AML-193 (cell line): ENCODE data around the gene PPP1R12A.

Source experiments
- DNase-seq, 2 experiments: peaks; one replicate each; lab custom pipeline; 2025; lab: John Stamatoyannopoulos, UW

PPP1R12A gene

DNA sequence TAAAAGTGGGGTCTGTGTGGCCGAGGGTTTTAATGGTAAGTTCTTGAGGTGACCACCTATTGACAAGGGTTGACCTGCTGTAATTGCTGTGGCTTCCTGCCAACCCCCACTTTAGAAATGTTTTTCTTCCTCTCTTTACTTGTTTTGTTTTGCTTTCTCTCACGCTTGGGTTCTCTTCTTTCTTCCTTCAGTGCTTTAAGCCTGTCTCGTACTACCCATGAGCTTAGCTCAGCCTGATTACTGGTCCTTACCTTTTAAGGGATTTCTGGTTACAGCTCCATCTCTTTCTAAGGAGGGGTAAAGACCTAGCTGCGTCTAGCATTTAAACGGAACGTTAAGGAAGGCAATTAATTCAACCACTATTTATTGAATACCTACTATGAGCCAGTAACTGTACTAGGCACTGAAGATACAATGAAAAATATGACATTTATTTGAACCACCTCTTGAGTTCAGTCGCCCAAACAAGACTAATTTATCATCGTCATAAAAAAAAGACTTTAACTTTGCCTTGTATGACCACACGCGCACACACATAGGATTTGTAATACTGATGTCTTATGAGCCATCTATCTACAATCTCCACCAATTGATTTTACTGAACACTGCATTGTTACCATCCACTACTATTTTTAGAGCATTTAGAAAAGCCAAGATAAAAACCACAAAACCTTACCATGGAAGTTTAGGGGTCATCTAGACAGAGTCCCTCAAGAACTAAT lies 888 bp upstream of the PPP1R12A start:
- peak in 1 of 2 experiments; percentile 45 for DNase-seq

DNA sequence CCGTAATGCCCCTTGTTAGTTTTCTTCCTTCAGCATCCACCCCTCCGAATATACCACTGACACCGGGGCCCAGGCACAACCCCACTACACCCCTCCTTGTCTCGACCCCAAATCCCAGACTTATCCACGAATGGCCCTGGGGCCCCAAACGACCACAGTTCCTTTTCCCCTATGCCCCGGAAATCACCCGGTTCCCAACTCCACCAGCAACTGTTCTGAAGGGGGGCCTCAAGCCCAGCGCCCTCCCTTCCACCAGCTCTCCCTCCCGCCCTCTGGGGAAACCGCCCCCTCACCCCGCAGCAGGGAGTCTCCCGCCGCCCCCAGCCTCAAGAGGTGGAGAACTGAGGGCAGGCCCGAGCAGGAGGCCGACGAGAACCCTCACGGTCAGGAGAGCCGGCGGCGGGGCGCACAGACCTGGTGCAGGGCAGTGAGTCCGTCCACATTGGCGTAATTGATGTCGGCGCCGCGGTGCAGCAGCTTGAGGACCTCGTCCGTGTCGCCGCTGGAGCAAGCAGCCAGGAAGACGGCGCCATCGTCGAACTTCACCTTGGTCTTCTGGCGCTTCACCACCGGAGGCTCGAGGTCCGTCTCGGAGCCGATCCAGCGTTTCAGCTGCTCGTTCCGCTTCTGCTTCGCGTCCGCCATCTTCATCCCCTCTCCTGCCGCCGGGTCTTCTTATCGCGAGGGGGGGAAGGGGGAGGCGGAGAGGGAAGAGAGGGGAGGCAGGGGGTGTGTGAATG lies 446 bp downstream of the PPP1R12A start:
- peak in 1 of 2 experiments; percentile 80 for DNase-seq

GRCh38 chr12:79933532-79934264 lies 1.2 kb downstream of the PPP1R12A start:
- DNase-seq, result peak; percentile 13 to 15

DNA sequence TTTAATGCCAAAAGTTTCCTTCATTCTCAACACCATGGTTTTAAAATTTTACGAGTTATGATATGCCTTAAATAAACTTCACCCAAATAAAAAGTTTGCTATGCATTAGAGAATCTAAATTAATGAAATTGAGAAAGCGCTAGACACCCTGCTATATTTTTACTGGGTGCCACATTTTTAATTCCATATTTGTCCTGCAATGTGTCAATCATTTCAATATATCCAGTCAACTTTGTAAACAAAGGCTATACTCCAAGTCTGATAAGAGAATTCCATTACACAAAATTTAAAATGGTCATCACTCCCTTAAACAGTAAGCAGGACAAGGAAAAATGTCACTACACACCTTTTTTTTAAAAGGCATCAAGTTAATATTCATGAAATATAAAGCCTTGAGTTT lies 1.9 kb downstream of the PPP1R12A start:
- DNase-seq, result no peak

DNA sequence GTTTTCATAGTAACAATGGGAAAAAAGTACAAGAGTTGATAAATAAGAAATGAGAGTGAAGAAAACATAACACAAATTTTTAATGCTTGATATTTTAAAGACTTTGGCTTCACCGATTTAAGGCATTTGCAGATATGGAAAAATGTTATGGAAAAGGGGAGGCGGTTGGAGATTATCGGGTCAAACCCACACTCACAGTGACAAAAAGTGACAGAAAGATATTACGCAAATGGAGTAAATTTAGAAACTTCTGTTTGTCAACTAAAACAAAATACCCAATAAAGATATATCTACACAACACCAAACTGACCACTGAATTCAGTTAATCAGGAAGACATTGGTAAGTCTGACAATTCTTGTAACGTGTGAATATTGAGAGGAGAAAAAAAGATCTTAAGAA lies 2.5 kb downstream of the PPP1R12A start:
- no peak for DNase-seq

DNA sequence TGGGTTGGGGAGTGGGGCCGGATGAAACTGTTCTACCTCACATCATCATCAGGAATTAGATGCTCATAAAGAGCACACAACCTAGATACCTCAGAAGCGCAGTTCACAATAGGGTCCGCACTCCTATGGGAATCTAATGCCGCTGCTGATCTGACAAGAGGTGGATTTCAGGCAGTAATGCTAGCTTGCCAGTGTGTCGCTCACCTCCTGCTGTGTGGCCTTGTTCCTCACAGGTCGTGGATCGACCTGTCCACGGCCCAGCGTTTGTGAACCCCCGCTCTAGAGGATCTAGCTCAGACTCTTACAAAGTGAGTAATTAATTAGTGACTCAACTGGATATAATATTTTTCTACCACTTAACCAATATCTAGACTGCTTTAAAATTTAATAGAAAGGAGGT lies 5.8 kb downstream of the PPP1R12A start:
- DNase-seq, result no peak

- peak; percentile 82 to 88 for DNase-seq
These were observed 7.0 kb downstream of the PPP1R12A start for GRCh38 chr12:79927772-79928474.

DNA sequence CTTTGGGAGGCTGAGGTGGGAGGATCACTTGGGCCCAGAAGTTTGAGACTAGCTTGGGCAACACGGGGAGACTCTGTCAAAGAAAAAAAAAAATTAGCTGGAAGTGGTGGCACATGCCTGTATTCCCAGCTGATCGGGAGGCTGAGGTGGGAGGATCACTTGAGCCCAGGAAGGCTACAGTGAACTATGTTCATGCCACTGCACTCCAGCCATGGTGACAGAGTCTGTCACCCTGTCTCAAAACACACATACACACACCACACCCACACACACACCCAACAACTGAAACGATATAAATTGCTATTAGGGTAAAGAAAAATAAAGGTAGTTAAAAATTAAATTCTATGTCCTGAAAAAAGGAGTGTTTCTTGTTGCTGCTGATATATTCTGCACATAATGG lies 7.9 kb downstream of the PPP1R12A start:
- DNase-seq, result no peak

- DNase-seq, result no peak
These were observed 9.4 kb downstream of the PPP1R12A start for GRCh38 chr12:79925492-79925891.

DNA sequence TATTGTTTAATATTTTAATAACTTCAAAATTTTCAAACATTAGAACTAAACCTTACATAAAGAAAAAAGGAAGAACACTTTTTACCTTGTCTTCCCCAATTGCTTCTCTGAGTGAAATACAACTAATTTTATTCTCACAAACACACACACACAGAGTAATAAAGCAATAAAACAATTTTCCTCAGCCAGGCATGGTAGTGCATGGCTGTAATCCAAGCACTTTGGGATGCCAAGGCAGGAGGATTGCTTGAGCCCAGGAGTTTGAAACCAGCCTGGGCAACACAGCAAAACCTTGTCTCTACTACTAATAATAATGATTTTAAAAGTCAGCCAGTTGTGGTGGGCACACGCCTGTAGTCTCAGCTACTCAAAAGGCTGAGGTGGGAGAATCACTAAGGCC lies 13.1 kb downstream of the PPP1R12A start:
- no peak for DNase-seq

GRCh38 chr12:79920421-79921238 lies 14.3 kb downstream of the PPP1R12A start:
- no peak for DNase-seq

DNA sequence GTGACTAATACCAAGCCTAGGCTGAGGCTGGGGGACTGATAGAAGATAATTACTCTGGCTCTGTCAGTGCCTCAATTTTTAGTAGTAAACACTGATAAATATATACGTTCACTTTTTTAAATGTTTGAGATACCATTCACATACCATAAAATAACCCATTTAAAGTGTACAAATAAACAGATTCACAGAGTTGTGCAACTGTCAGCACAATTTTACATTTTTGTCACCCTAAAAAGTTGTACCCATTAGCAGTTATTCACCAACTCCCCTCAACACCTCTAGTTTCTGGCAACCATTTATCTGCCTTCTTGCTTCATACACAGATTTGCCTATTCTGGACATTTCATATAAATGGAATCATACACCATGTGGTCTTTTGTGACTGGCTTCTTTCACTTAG lies 15.1 kb downstream of the PPP1R12A start:
- no peak for DNase-seq

- no peak for DNase-seq
These were observed 18.1 kb downstream of the PPP1R12A start for GRCh38 chr12:79916826-79917225.

- no peak for DNase-seq
These were observed 22.8 kb downstream of the PPP1R12A start for GRCh38 chr12:79911889-79912656.

- no peak for DNase-seq
These were observed 26.5 kb downstream of the PPP1R12A start for GRCh38 chr12:79908366-79908765.

- DNase-seq, result no peak
These were observed 33.4 kb downstream of the PPP1R12A start for GRCh38 chr12:79901506-79901905.

GRCh38 chr12:79900951-79901350 lies 33.9 kb downstream of the PPP1R12A start:
- DNase-seq, result no peak

DNA sequence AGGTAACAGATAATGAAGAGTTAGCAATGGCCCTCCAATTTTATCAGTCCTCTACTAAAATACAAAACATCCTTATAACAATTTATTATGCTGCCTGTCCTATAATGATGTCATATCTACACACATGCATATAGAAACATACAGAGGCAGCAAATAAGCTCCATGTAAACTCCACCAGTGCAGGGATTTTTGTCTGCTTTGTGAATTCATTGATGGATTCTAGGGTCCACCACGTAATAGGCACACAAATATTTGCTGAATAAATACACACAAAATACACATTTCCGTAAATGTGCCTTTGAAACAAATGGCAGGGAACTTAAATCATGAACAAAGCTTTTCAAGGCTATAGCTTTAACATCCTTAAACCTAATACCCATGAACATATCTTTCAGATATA lies 34.7 kb downstream of the PPP1R12A start:
- DNase-seq, result no peak

DNA sequence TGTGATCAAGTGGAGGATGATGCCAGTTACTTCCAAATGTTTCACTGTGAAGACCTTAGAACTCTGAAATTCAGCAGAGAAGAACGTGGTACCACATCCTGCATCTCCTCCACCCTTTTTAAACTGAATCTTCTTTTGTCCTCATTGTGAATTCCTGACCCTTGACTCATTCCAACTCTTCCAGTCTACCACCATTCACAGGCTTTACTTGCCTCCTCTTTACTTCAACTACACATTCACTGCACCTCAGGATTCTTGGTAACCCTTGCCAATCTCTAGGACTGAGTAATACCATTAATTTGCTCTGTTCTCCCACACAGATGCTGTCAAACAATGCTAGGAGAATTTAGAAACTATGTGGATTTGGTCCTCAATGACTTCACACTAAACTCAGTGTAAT lies 37.3 kb downstream of the PPP1R12A start:
- no peak for DNase-seq

- no peak for DNase-seq
These were observed 39.1 kb downstream of the PPP1R12A start for GRCh38 chr12:79895804-79896203.

GRCh38 chr12:79895071-79895470 lies 39.8 kb downstream of the PPP1R12A start:
- no peak for DNase-seq
